ENCODE results near the gene ANKRD16.

ANKRD16 gene

GRCh38 chr10:5930272-5930671 lies 40.6 kb upstream of the ANKRD16 start:
- TF ChIP-seq, protein P1, sequence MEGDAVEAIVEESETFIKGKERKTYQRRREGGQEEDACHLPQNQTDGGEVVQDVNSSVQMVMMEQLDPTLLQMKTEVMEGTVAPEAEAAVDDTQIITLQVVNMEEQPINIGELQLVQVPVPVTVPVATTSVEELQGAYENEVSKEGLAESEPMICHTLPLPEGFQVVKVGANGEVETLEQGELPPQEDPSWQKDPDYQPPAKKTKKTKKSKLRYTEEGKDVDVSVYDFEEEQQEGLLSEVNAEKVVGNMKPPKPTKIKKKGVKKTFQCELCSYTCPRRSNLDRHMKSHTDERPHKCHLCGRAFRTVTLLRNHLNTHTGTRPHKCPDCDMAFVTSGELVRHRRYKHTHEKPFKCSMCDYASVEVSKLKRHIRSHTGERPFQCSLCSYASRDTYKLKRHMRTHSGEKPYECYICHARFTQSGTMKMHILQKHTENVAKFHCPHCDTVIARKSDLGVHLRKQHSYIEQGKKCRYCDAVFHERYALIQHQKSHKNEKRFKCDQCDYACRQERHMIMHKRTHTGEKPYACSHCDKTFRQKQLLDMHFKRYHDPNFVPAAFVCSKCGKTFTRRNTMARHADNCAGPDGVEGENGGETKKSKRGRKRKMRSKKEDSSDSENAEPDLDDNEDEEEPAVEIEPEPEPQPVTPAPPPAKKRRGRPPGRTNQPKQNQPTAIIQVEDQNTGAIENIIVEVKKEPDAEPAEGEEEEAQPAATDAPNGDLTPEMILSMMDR (IDR thresholded peaks at IDR 0.05; ENCODE audit: borderline replicate concordance, insufficient read depth, low read depth, low read length), result no peak
- H3K4me3 ChIP-seq (ENCODE audit: low read depth, low read length), result no peak overlapping the region

GRCh38 chr10:5929442-5929841 lies 39.7 kb upstream of the ANKRD16 start:
- TF ChIP-seq, protein P1 (IDR thresholded peaks at IDR 0.05; ENCODE audit: borderline replicate concordance, insufficient read depth, low read depth, low read length), result no peak

GRCh38 chr10:5927306-5927705 lies 37.6 kb upstream of the ANKRD16 start:
- TF ChIP-seq, protein P1 (IDR thresholded peaks at IDR 0.05; ENCODE audit: borderline replicate concordance, insufficient read depth, low read depth, low read length), result no peak
- no peak overlapping the region for H3K4me3 ChIP-seq (ENCODE audit: low read depth, low read length)

More at GRCh38 chr10:5929442-5929841, 39.7 kb upstream of the ANKRD16 start:
- H3K4me3 ChIP-seq (ENCODE audit: low read depth, low read length), result no peak overlapping the region

DNA sequence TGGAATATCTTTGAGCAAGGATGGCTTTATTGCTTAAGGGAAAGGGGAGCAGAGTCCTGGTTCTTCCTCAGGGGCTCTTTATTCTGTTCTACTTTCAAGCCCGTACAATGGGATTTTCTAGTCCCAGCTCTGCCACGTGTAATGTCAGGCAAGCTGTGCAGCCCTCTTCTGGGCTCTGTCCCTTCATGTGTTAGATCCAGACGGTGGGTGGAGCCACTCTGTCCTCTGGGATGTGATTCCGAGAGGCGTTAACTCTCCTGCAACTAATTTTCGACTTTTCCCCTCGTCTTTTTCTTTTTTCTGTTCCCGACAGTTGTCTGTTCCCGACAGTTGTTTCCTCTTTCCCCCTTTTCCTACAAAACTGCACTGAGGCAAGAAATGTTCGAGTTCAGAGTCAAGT lies 35.2 kb upstream of the ANKRD16 start:
- TF ChIP-seq, protein P1 (IDR thresholded peaks at IDR 0.05; ENCODE audit: borderline replicate concordance, insufficient read depth, low read depth, low read length), result no peak
- H3K4me3 ChIP-seq (ENCODE audit: low read depth, low read length), result no peak overlapping the region

DNA sequence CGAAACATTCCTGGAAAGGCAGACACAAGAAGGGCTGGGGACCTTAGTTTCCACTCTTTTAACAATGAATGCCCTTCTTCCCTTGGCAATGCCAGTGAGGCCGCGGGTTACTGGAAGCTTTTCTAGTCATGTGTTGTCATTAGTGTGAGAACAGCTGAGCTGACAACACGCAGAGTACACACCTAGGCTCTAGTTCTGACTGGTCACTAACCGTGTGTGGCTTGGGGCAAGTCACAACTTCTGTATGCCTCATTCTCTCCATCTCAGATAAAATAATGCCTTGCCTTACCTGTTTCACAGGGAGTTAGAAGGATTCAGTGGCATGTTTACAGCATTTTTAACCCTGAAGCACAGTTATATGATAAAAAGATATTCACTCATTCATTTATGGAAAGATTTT lies 32.1 kb upstream of the ANKRD16 start:
- TF ChIP-seq, protein P1 (IDR thresholded peaks at IDR 0.05; ENCODE audit: borderline replicate concordance, insufficient read depth, low read depth, low read length), result no peak
- no peak overlapping the region for H3K4me3 ChIP-seq (ENCODE audit: low read depth, low read length)

DNA sequence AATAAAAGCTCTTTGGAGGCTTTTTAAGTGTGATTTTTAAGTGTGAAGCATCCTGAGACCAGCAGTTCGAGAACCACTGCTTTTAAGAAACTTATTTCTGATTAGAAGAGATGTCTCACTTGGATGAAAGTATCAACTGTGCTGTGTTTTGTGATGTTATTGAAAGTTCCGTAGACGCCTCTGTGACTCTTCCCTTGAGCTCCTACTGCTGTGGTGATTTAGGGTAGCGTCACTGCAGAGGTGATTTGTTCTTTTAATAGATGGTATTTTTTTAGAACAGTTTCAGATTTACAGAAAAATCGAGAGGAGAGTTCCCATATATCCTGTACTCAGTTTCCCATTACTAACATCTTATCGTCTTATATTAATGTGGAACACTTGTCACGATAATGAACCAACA lies 29.9 kb upstream of the ANKRD16 start:
- no peak overlapping the region for H3K4me3 ChIP-seq (ENCODE audit: low read depth, low read length)
- TF ChIP-seq, protein P1 (IDR thresholded peaks at IDR 0.05; ENCODE audit: borderline replicate concordance, insufficient read depth, low read depth, low read length), result no peak

- no peak overlapping the region for H3K4me3 ChIP-seq (ENCODE audit: low read depth, low read length)
- TF ChIP-seq, protein P1 (IDR thresholded peaks at IDR 0.05; ENCODE audit: borderline replicate concordance, insufficient read depth, low read depth, low read length), result no peak
These were observed 29.1 kb upstream of the ANKRD16 start for GRCh38 chr10:5918763-5919162.

Data from GM12875 (cell line).